ENCODE measurements around the gene CNOT9.

Gene CNOT9

DNA sequence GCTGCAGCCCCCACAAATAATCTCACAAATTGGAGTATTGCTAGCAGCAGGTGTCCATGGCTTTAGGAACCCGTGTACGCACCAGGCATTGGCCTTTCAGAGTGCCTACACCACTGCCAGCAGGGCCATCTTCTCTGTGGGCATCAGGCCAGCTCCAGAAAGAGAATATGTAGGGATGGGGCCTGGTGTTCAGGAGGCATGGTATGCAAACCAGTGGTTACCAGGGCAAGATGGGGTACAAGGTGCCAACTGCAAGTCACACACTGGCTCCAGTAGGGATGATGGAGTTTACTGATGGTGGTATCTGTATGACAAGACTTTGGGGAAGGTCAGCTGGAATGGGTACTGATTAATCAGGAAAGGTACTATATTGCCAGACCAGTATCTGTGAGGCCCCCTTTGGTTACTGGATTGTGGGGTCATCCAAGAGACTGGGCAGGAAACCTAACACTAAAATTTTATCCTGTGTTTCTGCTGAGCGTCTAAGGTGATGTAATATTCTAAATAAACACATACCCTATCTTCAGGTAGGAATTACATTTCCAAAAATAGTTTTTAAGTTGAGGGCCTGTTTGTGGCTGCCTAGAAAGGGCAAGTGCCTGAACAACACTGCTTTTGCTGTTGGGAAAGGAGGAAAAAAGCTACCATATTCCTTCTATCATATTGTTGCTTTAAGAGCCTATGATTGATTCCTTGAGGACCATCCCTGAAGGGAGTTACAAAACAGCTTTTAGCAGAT, 9.0 kb downstream of the CNOT9 start:
- DNase-seq (ENCODE audit: low read depth in 3 of 3), result no peak

DNA sequence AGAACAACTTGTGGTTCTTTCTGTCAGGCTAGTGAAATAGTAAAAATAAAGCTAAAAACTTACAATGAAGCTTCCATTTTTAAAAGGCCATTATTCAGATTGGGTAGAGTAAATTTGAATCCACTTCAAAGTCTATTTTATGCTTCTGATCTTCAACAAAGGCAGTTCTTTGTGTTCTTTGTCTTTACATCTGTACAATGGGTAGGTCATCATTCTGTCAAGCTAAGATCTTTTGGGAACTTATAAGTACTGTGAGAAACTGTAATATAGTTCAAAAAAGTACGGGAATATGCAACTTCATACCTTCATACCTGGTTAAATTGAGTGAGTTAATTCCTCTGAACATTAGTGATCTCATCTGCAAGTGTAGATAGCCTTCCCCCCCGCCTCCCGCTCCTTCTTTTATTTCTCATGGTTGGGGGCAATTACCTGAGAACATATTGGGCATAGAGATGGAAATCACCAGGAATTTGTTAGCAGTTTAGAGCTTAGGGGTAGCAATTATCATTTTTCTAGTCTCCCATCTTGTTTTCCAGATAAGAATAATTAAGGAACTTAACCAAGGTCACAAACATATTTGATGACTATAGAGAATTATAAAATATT, 9.7 kb downstream of the CNOT9 start:
- no peak for DNase-seq (ENCODE audit: low read depth in 3 of 3)

DNA sequence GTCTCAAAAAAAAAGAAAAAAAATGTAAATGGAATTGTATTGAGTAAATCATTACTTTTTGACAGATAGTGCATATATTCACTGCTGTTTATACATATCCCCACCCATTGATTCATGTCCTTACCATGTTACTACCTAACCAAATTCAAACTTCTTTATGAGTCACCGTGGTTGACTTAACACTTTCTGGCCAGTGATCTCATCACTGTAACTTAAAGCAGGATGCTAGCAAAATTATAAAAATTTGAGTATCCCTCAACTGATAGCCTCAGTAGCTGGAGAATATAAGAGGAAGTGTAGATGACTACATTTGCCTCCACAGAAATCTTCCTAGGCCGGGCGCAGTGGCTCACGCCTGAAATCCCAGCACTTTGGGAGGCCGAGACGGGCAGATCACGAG, 13.4 kb downstream of the CNOT9 start:
- no peak for DNase-seq (ENCODE audit: low read depth in 3 of 3)

DNA sequence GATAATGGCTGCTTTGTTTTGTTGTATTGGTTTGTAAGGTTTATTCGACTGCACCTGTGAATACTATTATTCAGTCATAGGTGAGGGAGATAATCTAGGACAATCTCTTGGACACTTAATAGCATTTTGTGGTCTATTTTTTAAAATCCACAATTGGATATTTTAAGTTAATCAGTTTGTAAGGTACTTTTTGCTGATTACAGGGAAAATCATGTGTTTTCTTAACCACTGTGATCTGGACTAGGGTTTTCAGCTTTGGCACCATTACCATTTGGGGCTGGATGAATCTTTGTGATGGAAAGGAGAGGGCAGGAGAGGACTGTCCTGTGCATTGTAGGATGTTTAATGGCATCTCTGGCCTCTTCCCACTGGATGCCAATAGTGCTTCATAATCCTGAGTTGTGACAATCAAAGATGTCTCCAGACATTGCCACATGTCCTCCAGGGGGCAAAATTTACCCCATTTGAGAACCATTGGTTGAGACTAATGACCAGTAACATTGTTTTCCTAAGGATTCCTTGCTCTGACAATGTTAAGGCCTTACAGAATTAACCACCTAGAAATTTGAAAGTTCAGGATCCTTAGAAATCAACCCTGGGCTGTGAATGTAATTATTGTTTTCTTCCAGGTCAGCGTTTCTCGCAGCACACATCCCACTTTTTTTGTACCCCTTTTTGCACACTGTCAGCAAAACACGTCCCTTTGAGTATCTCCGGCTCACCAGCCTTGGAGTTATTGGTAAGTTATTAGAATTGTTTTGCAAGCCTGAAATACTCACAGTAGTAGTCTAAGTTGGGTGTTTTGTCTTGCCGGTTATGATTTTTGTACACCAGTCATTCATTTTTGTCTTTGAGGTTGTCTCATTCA, 15.6 kb downstream of the CNOT9 start:
- no peak for DNase-seq (ENCODE audit: low read depth in 3 of 3)

DNA sequence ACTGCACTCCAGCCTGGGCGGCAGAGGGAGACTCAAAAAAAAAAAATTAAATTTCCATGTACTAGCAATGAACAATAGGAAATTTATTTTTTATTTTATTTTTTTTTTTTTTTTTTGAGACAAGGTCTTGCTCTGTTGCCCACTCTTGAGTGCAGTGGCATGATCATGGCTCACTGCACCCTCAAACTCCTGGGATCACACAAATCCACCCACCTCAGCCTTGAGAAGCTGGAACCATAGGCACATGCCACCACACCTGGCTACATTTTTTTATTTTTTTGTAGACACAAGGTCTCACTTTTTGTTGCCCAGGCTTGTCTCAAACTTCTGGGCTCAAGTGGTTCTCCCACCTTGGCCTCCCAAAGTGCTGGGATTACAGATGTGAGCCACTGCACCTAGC, 16.9 kb downstream of the CNOT9 start:
- DNase-seq (ENCODE audit: low read depth in 3 of 3), result no peak

DNA sequence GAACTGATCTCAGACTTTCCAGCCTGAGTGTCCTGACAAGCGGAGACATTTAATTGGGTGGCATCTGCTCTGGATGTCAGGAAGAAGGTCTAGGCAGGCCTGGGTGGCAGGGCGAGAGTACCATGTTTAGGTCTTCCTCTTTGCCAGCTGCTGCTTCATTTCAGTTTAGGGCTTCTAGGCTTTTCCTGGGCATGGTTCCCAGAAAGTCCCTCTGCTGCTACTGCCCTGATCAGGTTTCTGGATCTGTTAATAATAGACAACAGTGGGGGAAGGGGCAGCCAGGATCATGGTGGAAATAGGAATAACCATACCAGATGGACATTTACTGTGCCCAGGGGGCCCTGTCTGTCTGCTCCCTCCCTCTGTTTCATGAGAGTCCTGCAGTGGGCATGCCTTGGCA, 36.8 kb downstream of the CNOT9 start:
- no peak for DNase-seq (ENCODE audit: low read depth in 3 of 3)

DNA sequence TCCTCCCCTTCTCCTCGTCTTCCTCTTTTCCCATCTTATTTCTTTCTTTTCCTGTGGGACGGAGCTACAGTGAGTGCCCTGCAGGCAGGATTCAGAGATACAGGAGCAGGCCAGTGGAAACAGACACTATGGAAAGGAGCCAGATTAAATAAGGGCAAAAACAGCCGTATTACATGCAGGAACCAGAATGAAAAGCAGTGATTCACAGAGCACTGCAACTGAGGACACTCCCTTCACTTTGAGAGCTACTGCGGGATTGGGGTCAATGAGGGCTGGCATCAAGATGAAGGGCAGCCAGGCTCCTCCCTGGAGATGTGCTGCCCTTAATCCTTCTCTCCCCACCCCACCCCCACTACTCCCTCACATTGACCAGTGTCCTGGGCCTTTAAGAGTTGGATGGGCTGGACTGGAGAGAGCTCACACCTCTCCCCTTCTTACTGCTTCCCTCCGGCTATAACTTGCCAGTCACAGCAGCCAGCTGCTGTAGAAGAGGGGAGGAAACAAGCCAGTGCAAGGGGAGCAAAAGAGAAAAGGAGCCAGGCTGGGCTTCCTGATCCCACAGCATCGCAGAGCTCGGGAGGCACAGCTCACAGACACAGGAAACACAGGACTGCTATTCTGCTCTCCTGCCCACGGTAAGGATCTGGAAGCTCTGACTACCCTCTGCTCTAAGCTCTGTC, 38.9 kb downstream of the CNOT9 start, which contains the start of gene PLCD4:
PLCD4 (plus strand) TSS at position 464 of the 680 bp plus-strand sequence. CDS start 7,841 bp downstream, outside the sequence.
- DNase-seq (ENCODE audit: low read depth in 3 of 3), result no peak

DNA sequence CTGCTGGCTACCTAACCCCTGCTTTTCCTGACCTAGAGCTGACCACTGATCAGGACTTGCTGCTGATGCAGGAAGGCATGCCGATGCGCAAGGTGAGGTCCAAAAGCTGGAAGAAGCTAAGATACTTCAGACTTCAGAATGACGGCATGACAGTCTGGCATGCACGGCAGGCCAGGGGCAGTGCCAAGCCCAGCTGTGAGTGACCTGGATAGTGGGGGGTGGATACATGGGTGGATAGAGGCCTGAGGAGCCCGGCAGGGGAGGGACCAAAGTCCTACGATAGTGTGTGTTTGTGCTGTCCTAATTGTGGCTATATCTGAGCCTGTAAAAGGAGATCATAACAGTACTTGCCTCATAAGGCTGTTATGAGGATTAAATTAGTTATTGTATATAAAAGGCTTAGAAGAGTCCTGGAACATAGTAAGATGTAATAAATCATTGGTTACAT, 47.3 kb downstream of the CNOT9 start:
- DNase-seq (ENCODE audit: low read depth in 3 of 3), result no peak

DNA sequence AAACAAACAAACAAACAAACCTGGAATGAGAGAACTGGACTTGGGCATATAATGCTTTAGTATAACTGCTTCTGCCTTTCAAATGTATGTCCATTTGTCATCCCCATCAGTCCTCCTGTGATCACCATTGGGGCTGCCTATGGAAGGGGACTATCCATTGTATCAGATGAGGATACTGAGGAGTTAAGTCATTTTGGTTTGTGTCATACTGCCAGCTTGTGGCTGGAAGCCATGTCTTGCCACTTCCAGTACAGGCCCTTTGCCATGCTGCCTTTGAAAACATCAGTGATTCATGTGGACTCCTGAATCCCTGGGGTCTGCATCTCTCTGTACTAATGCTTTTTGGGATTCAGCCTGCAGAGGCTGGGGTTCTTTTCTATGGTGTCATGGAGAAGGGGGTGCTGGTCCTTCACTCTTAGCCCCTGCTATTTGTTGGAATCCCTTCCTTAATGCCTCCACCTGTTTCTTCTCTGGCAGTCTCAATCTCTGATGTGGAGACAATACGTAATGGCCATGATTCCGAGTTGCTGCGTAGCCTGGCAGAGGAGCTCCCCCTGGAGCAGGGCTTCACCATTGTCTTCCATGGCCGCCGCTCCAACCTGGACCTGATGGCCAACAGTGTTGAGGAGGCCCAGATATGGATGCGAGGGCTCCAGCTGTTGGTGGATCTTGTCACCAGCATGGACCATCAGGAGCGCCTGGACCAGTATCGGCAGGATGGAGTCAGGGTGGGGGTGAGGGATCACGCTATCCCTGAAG, 49.6 kb downstream of the CNOT9 start:
- DNase-seq (ENCODE audit: low read depth in 3 of 3), result no peak

DNA sequence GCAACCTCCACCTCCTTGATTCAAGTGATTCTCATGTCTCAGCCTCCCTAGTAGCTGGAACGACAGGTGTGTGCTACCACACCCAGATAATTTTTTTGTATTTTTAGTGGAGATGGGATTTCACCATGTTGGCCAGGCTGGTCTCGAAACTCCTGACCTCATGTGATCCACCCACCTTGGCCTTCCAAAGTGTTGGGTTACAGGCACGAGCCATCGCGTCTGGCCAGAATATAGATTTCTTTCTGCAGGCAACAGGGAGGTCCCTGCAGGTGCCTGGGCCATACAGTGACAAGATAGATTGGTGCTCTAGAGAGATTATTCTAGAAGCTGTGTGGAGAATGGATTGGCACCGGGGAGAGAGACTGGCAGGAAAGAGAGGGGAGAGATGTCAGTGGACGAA, 52.4 kb downstream of the CNOT9 start:
- no peak for DNase-seq (ENCODE audit: low read depth in 3 of 3)

DNA sequence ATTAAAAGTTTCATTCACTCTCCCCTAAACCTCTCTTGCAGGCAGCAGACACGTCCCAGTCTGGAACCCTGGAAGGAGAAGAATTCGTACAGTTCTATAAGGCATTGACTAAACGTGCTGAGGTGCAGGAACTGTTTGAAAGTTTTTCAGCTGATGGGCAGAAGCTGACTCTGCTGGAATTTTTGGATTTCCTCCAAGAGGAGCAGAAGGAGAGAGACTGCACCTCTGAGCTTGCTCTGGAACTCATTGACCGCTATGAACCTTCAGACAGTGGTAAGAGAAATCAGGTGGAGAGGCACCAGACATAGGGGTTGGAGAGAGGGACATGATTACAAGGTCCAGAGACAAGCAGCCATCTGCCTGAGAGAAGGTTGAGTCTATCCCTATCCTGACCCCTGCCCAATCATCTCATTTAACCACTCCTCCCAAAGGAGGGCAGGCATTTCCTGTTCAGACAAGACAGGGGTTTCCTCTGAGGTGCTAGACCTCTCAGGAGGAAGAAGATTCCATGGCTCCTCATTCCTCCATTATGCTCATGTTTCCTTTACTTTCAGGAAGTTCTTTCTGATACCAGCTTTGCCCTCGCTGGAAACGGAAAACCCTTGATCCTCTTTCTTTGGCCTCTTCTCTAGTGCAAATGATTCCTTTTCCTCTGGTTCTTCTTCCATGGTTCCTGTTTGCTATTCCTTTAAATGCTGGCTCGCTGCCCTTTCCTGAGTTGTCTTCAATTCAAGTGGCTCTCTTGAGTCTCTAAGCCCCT, 54.1 kb downstream of the CNOT9 start:
- DNase-seq (ENCODE audit: low read depth in 3 of 3), result no peak

DNA sequence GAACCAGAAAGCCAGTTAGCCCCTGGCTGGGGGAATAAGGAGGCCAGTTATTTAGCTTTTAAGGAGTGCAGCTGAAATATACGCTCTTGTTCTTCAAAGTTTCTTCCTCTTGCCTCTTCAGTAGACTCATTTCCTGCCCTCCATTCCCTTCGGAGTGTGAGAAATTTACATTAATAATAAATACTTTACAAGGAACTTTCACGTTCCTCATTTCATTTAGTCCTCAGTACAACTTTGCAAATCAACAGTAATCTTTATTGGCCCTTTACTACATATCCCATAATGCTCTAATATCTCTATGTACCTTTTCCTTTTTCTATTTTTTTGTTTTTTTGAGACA, 54.7 kb downstream of the CNOT9 start:
- no peak for DNase-seq (ENCODE audit: low read depth in 3 of 3)

DNA sequence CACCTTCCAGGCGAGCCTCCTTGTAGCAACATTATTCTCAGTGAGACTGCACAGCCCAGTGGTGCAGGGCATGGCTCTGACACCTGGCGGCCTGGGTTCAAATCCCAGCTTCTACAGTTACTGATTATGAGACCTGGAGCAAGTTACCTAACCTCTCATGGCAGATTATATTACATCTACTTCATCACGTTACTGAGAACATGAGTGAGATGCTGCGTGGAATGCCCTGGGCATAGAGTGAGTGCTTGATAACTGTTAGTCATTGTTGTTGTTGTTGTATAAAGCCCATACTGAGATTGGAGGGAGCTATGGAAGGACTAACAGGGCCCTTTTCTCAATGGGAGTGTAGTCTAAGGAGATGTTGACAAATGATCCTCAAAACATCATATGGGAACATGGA, 57.7 kb downstream of the CNOT9 start:
- no peak for DNase-seq (ENCODE audit: low read depth in 3 of 3)

DNA sequence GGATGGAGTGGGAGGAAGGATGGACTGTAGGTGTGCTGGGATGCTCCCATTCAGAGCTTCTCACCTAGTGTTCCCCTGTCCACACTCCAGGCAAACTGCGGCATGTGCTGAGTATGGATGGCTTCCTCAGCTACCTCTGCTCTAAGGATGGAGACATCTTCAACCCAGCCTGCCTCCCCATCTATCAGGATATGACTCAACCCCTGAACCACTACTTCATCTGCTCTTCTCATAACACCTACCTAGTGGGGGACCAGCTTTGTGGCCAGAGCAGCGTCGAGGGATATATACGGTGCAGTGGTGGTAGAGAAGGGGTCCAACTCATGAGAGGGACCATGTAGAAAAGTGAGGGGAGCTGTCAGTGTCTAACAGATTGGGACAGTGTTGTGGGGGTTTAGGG, 59.3 kb downstream of the CNOT9 start:
- DNase-seq (ENCODE audit: low read depth in 3 of 3), result no peak

DNA sequence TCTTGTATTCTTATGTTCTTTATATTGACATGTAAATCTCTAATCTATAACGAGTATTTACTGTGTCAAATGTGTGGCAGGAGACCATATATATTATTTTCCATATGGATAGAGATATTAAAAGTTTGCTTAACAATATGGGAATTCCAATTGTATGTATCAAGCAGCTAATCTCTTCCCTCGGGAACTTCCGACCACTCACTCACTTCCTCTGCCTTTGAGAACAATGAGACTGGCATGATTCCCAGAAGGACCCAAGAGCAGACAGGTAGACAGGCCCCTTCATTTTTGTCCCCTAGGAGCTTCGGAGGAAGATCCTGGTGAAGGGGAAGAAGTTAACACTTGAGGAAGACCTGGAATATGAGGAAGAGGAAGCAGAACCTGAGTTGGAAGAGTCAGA, 63.2 kb downstream of the CNOT9 start:
- DNase-seq (ENCODE audit: low read depth in 3 of 3), result no peak

DNA sequence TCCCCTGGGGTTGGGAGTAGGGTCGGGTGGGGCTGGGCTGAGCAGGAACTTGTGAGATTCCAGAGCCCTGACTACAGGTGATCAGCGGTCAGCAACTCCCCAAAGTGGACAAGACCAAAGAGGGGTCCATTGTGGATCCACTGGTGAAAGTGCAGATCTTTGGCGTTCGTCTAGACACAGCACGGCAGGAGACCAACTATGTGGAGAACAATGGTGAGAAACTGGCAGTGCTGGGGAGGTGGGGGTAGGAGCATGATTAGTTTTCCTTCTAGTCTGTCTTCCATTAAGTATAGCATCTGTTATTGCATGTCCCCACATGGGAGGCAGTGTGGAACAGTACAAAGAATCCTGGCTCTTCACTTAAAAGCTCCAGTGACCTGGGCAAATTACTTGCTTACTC, 67.1 kb downstream of the CNOT9 start:
- DNase-seq (ENCODE audit: low read depth in 3 of 3), result no peak

DNA sequence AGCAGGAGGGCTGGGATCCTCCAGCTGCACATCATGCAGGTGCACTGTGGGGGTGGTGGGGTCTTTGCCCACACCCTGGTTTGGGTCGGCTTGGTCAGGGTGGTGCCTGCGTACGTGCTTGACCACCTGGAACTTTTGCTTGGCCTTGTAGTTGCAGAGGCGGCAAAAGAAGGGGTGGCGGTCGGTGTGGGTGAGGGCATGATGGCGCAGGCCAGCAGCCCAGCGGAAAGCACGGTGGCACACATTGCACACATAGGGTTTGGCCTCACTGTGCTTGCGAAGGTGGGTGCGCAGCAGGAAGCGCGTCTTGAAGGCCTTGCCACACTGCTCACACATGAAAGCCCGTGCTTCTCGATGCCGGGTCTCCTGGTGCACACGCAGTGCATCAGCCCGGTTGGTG, 69.7 kb downstream of the CNOT9 start:
- DNase-seq (ENCODE audit: low read depth in 3 of 3), result no peak

DNA sequence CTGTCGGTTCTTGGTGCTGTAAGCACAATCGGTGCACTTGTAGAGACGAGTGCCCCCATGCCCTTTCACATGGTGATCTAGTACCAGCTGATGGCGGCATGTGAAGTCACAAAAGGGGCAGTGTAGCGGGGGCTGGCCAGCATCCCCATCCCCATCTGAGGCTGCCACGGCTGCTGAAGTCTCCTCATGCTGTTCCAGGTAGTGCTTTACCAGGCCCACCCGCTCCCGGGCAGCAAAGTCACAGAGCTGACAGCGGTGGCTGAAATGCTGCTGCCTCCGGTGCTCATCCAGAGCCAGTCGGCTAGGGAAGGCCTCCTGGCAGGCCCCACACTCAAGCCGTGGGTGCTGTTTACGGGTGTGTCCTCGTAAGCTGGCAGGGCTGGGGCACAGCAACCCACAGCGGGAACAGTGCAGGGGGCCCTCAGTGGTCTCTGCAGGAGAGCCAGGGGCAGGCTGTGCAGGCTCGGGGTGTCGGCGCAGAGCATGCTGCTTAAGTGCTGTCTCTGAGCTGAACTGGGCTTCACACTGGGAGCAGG, 73.5 kb downstream of the CNOT9 start:
- DNase-seq (ENCODE audit: low read depth in 3 of 3), result no peak

DNA sequence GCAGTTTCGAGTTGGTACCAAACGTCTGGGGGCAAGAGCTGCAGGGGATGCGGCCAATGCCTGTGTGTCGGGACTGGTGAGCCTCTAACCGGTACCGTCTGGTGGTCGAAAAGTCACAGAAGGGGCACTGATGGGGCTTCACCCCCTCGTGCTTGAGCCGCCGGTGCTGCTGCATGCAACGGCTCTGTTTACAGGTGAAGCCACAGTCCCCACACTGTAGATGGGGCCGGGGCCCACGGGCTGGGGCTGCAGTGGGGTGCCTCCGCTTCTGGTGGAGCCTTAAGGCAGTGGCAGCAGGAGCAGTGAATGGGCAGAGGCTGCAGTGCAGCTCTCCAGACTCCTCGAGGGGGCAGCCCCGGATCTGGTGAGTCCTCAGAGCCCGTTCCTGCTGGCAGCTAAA, 74.1 kb downstream of the CNOT9 start:
- DNase-seq (ENCODE audit: low read depth in 3 of 3), result no peak

DNA sequence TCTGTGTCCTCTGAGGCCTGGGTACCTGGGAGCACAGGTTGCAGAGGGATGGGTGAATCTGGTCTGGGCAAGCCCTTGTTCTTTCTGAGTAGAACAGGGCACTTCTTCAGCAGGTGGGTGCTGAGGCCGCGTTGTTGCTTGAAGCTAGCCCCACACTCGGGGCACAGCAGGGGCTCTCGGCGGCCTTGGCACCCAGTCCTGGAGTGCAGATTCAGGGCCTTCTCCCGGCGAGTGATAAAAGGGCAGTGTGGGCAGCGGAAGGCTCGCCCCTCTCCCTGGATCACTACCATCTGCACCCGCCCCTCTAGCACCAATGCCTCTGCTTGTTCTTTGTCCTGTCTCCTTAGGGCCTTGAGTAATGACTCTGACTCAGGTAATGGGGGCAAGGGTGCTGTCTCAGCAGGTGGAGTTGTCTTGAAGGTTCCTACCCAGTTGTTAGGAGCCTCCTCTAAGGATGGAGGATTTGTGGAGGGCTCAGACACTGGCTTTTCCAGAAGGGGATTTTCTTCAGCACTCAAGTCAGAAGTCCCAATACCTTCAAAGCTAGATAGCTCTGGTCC, 75.2 kb downstream of the CNOT9 start:
- DNase-seq (ENCODE audit: low read depth in 3 of 3), result no peak

Measured in stimulated activated CD4-positive, alpha-beta T cell treated with anti-CD3 and anti-CD28 coated beads, TNF-alpha, amount 100 ng/mL, for 4 hours (primary cell).